Spinal cord (tissue), 10 donors: ENCODE results near the gene SF1. TPM values are rescaled to one million over a fixed set of nuclear protein-coding genes. Genes with fewer than 3 reads are reported as not detected.

Experiments
- DNase-seq, 6 donors: peaks; one replicate each; pipeline versions ENCODE4 v3.0.0 to v3.0.0-alpha.2; 2013 to 2015; ENCODE audit warnings: low spot score in 6 of 6, low read depth in 4 of 6
- H3K27ac ChIP-seq: one replicate; pipeline ENCODE4 v1.5.1; 2013; ENCODE audit warnings: low read depth, low read length, control low read depth
- H3K27me3 ChIP-seq: one replicate; pipeline ENCODE4 v1.6.1; 2013; ENCODE audit warnings: low read length; ENCODE audit not compliant: control insufficient read depth, insufficient read depth
- H3K36me3 ChIP-seq: one replicate; pipeline ENCODE4 v1.6.1; 2013; ENCODE audit warnings: low read length; ENCODE audit not compliant: control insufficient read depth, insufficient read depth
- H3K4me1 ChIP-seq: one replicate; pipeline ENCODE4 v1.6.1; 2013; ENCODE audit warnings: low read length; ENCODE audit not compliant: control insufficient read depth, insufficient read depth
- H3K4me3 ChIP-seq: one replicate; pipeline ENCODE4 v1.5.1; 2013; ENCODE audit warnings: low read depth, low read length, control low read depth
- H3K9me3 ChIP-seq: one replicate; pipeline ENCODE4 v1.6.1; 2013; ENCODE audit warnings: low read length; ENCODE audit not compliant: control insufficient read depth, insufficient read depth
- WGBS: methylation state at CpG from one replicate; pipeline ENCODE4 v1.1.5; 2013; ENCODE audit warnings: missing lambda C conversion rate; ENCODE audit not compliant: insufficient coverage; 5-methylcytosine and 5-hydroxymethylcytosine counted together
- polyA plus RNA-seq, 2 donors: library from polyadenylated mRNA; unstranded; fragments of 120-200 nt; gene quantifications; one replicate each; pipeline ENCODE4 v1.2.1, GENCODE V29; 2013; ENCODE audit not compliant: insufficient read length in 2 of 2
- total RNA-seq, 2 donors: library from RNA; depleted of rRNA in 1 of 2; stranded (reverse); fragments of 120-200 nt in 1 of 2; fragments of >200 nt in 1 of 2; gene quantifications; one replicate each; pipeline versions ENCODE4 v1.2.3 to v1.2.4, GENCODE V29; 2013 to 2014
- donor health status: healthy.

Gene SF1
- total and polyA plus RNA-seq, 4 donors = 102 to 377 (median 202) TPM

- peak overlapping the region; percentile 64 for H3K27ac ChIP-seq
- no peaks in the 10 kb centered on the region for H3K9me3 ChIP-seq
- H3K4me3 ChIP-seq = peak overlapping the region; percentile 45
- WGBS = 9% methylated on average over 54 of the region's 54 CpGs
- H3K36me3 ChIP-seq = peaks cover 81% of the 10 kb centered on the region
- no peaks in the 10 kb centered on the region for H3K27me3 ChIP-seq
- H3K4me1 ChIP-seq = peaks cover 32% of the 10 kb centered on the region
- peak in 1 of 6 donors; percentile 2 for DNase-seq
These were observed 24.2 kb upstream of the SF1 start for GRCh38 chr11:64802370-64803157.

DNA sequence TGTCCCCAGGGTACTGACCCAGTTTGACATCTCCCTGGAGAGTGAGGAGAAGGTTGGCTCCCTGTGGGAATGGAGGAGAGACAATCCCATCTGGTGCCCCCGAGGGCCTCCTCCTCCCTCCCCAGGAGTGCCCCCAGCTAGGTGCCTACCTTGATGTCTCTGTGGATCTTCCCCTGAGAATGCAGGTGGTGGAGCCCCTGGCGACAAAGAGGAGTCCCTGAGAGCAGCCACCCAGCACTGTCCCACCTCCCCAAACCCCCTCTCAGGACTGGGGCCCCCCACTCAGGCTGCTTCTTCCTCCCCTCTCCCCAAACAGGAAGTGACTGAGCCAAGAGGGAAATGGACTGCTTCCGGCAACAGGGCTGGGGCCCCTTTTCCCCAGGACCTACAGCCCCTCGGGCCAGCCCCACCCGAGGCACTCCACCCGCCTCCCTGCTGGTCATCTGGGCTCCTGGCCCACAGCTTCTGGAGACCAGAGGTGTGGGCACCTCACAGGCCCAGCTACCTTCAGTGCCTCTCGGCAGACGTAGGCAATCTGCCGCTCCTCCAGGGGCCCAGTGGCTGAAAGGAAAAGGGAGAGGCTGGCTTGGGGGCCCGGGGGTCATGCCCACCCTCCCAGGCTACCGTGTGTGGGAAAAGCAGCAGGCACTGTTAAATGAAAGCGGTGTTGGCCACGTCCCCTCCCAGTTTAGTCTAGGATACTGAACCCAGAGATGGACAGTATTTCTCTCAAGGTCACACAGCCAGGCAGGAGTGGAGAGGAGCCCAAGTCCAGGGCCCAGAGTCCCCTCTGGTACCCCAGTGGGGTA, 23.4 kb upstream of the SF1 start:
- no peak for DNase-seq
- Histone ChIP-seq H3K4me3 (peak overlapping the region; percentile 45), H3K27me3 (no peaks in the 10 kb centered on the region), H3K27ac (peak overlapping the region; percentile 64), H3K36me3 (peaks cover 82% of the 10 kb centered on the region), H3K9me3 (no peaks in the 10 kb centered on the region), H3K4me1 (peaks cover 32% of the 10 kb centered on the region)
- 59% methylated on average over 10 of the region's 13 CpGs for WGBS

DNA sequence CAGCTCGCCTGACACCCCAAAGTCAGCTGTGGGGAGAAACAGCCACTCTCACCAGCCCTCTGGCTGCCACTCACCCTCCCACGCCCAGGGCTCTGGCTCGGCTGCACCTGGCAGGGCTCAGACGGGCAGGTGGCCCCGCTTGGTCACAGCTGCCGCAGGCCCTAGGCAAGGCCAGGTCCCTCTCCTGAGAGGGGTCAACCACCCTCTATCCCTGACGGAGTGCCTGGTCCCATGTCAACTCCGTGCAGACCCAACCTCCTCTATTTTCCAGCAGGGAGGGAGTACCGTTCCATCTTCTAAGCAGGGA, 22.8 kb upstream of the SF1 start:
- Histone ChIP-seq H3K27ac (no peak overlapping the region), H3K27me3 (no peaks in the 10 kb centered on the region), H3K9me3 (no peaks in the 10 kb centered on the region), H3K4me1 (peaks cover 32% of the 10 kb centered on the region), H3K36me3 (peaks cover 82% of the 10 kb centered on the region), H3K4me3 (no peak overlapping the region)
- WGBS = 88% methylated on average over 7 of the region's 9 CpGs
- DNase-seq = no peak

DNA sequence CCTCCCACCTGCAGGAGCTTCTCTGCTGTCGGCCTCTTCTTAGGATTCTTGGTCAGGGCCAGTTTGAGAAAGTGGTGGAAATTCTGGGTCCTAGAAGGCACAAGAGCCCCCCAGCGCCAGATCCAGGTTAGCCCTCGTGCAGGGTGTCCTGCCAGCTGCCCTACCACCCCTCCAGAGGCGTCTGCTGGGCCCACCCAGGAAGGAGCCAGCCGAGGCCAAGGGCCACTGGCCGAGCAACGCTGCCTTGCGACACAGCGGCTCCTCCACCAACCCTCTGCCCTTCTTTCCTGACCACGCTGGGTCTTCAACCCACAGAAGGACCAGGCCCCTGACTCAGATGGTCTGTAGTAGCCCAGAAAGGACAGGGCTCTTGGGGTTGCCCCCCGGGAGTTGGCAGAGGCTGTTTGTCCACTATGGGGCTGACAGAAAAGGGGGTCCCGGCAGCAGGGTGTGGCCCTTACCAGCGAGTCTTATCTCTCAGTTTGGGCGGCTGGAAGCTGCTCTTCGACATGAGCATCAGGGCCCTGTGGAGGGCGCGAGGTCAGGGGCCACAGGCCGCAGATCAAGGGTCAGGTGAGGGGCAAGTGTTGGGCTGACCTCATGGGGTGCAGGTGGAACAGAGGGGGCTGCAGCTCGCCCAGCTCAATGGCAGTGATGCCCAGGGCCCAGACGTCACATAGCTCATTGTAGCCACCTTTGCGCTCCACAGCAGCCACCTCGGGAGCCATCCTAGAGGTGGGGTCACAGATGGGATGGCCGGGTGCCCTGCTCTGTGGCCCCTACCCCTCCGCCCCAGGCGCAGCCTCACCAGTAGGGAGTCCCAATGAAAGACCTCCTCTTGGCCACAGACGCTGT, 22.2 kb upstream of the SF1 start:
- Histone ChIP-seq H3K27me3 (no peaks in the 10 kb centered on the region), H3K27ac (peak overlapping the region; percentile 33), H3K36me3 (peaks cover 81% of the 10 kb centered on the region), H3K4me1 (peaks cover 32% of the 10 kb centered on the region), H3K9me3 (no peaks in the 10 kb centered on the region), H3K4me3 (no peak overlapping the region)
- WGBS = 88% methylated on average over 24 of the region's 26 CpGs
- DNase-seq = no peak

DNA sequence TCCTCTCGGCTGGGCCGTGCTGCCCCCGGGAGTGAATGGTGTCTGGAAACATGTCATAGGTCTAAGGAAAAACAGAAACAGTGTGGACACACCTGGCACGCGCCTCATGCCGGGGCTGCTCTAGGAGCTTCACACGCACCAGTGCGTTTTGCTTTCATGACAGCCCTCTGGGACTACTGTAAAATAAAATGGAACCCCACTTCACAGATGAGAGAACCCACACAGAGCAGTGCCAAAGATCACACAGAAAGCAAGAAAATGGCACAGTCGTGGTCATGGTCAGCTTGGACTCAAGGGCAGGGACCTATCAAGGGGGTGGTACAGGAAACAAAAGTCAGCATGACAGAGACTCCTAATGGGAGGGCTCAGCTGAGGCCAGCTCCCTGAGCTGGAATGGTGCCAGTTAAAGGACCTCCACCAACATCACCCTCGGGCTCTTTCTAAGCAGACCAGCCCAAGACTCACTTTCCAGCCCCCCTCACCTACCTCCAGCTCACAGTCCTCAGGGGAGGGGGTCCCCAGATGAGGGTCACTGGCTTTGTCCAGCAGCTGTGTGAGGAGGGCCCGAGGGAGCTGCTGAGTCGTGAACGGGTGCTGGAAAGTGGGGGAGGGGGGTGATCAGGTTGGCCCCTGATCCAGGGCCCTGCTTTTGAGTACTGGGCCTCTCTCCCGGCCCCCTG, 21.4 kb upstream of the SF1 start:
- Histone ChIP-seq H3K4me3 (no peak overlapping the region), H3K36me3 (peaks cover 76% of the 10 kb centered on the region), H3K27ac (peak overlapping the region; percentile 33), H3K9me3 (no peaks in the 10 kb centered on the region), H3K27me3 (no peaks in the 10 kb centered on the region), H3K4me1 (peaks cover 32% of the 10 kb centered on the region)
- DNase-seq = no peak
- 54% methylated on average over 13 of the region's 14 CpGs for WGBS

GRCh38 chr11:64799256-64799622, 20.9 kb upstream of the SF1 start:
- Histone ChIP-seq H3K9me3 (no peaks in the 10 kb centered on the region), H3K27me3 (no peaks in the 10 kb centered on the region), H3K36me3 (peaks cover 71% of the 10 kb centered on the region), H3K4me3 (no peak overlapping the region), H3K4me1 (peaks cover 29% of the 10 kb centered on the region), H3K27ac (no peak overlapping the region)
- no peak for DNase-seq
- WGBS = 70% methylated on average over 4 of the region's 7 CpGs

DNA sequence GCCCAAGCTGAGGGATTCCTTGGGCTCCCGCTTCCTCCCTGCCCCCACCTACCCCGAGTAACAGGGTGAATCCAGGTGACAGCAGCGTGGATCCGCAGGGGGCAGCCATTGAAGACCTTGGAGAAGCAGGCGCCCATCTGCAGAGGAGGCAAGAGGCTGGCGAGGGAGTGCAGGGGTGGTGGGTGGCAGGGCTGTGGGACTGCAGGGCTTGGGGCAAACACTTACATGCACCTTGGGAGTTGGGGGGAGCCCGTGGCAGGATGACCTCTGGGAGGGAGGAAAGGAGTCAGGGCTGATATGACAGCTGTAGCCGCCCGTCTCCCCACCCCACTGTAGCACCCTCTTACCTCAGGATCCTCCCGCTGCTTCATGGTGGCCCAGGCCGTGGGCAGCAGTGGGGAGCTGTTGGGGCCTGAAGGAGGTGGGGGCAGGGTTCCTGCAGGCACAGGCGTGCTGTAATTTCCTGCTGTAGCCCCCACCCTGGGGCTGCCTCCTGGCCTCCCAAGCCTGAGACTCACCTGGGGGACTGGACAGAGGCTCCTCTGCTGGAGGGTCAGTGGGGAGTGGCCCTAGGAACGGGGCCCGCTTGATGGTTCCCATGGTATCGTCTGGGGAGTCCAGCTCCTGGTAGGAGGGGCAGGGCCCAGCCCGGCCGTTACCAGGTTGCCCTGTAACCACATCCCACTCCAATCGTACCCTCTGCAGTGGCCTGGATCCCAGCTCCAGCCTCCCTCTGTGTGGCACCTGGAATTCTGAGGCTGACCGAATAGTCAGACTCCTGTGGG, 18.6 kb upstream of the SF1 start:
- H3K27me3 ChIP-seq = no peaks in the 10 kb centered on the region
- no peak overlapping the region for H3K27ac ChIP-seq
- DNase-seq = no peak
- peaks cover 18% of the 10 kb centered on the region for H3K4me1 ChIP-seq
- WGBS = 88% methylated on average over 11 of the region's 19 CpGs
- peaks cover 80% of the 10 kb centered on the region for H3K36me3 ChIP-seq
- H3K9me3 ChIP-seq = no peaks in the 10 kb centered on the region
- H3K4me3 ChIP-seq = no peak overlapping the region

DNA sequence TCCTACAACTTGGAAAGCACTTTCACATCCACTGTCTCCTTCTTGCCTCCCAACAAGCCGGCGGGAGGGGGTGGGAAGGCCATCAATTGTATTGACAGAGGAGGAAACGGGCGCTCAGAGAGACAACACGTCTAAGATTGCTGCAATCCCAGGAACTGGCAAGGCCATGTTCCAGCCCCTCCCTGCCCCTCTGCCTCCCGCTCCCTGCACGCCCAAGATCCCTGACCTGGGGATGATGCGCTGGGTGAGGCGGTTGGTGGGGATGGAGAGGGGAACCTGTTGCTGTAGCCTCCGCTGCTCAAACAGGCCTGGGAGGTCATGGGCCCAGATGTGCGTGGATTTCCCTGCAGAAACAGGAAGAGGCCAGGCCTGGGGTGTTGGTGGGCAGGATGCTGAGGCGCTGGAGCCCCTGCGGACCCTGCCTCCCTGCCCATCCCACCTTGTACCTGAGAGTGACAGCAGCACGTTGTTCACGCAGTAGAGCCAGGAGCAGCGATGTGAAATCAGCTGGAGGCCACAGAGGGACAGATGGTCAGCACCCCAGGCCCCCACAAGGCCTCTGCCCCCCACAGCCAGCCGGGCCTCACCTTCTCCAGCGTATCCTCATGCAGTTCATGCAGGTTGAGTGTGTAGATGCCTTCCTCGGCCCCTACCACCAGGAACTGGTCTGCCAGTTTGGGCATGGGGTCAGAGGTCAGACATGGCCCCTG, 17.9 kb upstream of the SF1 start:
- Histone ChIP-seq H3K4me1 (peaks cover 11% of the 10 kb centered on the region), H3K36me3 (peaks cover 80% of the 10 kb centered on the region), H3K27ac (no peak overlapping the region), H3K4me3 (no peak overlapping the region), H3K27me3 (no peaks in the 10 kb centered on the region), H3K9me3 (no peaks in the 10 kb centered on the region)
- no peak for DNase-seq
- WGBS = 87% methylated on average over 14 of the region's 19 CpGs
